GM19467 (cell line): ENCODE measurements around the gene SLC25A26.

Source experiments
- ATAC-seq: cut with Tn5 transposase; IDR thresholded peaks from one replicate; pipeline ENCODE4 v1.9.1; 2021; ENCODE audit warnings: mild to moderate bottlenecking, moderate library complexity; ENCODE audit not compliant: unreplicated experiment

The SLC25A26 gene, protein sequence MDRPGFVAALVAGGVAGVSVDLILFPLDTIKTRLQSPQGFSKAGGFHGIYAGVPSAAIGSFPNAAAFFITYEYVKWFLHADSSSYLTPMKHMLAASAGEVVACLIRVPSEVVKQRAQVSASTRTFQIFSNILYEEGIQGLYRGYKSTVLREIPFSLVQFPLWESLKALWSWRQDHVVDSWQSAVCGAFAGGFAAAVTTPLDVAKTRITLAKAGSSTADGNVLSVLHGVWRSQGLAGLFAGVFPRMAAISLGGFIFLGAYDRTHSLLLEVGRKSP

DNA sequence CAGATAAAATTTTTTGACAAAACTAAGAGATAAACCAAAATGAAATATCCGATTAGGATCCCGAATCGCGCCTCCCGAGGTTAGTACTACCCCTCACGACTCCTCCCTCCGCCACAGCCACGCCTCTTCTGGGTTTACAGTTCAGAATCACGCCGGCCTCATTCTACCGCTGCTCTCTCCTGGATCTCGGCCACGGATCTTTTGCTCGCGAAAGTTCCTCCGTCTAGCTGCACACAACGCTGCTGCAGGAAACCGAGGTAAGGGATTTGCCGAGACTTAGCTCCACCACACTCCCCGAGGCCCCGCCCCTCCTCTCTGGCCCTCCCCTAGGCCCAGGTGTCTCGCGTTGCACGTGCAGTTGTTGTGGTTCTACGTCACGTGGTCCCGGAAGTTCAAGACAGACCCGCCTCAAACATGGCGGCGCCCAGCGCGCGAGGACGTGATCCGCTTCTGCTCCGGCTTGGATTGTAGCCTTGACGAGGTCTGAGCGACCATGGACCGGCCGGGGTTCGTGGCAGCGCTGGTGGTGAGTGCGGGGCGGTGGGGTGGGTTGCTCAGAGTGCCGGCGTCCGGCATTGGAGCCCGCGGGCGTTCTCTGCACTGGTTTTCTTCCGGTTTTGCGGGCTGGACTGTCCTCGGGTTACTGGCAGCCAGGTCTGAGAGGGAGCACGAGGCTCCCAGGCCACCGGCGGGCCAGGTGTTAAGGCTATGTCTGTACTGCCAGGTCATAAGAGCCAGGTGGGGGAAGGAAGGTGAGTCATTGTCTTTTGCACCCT lies at the start of gene SLC25A26:
Gene SLC25A26, plus strand, starts transcription at position 400 of the 776 bp plus-strand sequence. Its CDS starts 94 bp downstream, at position 494.
- peak; percentile 100 for ATAC-seq

DNA sequence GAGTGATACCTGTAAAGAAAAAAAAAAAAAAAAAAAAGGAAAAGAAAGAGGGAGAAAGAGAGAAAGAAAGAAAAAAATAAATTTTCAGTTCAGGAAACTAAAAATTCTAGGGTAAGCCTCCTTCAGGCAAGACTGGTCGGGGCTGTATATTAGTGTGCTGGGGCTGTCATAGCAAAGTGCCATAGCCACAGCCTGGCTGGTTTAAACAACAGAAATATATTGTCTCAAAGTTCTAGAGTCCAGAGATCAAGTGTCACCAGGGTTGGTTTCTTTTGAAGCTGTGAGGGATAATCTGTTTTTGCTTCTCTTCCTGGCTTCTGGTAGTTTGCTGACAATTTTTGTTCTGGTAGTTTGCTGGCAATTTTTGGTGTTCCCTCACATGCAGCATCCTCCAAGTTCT lies 48.4 kb upstream of the SLC25A26 start:
- no peak for ATAC-seq

DNA sequence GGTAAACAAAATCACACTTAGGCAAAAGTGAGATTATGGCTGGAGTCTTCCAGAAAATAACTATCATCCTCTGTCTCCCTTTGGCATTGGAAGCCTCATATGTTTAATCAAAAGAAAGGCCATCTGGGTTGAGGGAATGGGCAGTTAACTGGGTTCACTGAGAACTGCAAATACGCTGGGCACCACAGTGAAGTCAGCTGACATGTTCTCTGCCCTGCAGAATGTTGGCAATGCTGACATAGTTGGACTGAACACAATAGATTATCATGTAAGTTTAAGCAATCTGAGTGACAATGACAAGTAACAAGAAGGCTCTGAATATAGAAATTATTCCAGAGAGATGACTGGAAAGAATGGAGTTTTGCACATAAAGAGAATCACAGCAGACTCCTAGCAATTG lies 43.8 kb upstream of the SLC25A26 start:
- no peak for ATAC-seq

DNA sequence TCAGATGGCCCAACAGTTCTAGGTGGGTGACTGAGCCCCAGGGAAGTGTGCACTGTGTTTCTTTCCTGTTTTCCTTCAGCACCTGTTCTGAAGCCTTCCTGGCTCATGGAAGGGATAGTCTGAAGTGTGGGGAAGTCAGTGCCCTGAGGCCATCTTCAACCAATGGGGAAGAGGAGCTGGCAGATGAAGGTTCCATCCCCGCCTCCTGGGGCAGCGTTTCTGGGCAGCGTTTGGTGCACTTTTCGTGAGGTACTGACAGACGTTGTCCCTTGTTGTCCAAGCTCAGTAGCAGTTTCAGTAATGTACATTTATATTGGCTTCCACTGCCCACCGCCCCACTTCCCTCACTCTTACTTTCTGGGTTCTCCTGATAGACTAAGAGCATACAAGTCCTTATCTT lies 42.6 kb upstream of the SLC25A26 start:
- ATAC-seq = no peak

DNA sequence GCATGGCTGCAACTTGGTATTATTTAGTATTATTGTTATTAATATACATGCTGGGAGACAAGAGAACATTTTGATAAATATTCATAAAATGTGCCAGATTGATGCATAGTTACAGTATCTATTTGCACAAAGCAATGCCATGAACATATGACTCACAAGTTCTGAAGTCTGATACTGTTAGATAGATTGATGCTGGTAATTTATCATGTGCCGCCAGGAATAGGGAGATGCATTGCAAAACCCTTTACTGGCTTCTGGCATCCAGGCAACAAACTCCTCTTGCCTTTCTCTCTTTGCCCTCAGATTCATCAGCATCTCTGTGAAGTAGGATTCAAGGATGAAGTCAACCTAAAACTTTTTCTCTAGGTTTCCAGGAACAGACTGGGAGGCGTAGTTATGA lies 41.0 kb upstream of the SLC25A26 start:
- no peak for ATAC-seq

DNA sequence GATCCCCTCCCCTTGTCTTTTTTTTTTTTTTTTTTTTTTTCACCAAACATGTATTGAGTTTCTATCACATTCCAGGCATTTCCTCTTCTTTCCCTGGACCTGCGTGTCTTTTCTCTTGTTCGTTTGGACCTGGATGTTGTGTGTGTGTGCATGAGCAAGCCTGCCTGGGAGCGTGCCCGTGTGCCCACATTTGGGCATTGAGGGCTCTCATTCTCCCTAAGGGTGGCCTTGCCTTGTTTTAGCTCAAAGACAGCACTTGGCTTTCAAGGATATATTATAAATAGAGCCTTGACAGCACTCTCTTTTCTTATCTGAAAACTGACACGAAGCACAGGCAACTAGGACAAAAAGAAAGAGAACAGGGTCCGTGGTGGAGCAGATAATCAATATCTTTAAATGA lies 39.0 kb upstream of the SLC25A26 start:
- ATAC-seq = no peak

DNA sequence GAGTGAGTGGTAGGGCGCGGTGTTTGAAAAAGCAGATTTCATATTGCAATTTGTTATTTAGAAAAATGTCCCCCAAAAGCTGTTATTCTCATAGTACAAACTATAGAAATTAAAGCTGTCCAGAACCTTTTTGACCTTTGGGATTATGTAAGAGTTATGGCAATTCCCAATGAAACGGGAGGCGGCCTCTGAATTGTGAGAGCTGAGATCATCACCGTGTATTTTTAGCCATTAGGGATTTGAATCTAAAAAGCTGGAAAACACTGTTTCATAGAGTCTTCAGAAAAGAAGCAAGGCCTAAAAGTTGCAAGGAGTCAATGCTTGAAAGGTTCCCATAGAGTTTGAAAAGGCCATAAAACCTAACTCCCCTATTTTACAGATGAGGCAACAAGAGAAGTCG lies 38.6 kb upstream of the SLC25A26 start:
- no peak for ATAC-seq

DNA sequence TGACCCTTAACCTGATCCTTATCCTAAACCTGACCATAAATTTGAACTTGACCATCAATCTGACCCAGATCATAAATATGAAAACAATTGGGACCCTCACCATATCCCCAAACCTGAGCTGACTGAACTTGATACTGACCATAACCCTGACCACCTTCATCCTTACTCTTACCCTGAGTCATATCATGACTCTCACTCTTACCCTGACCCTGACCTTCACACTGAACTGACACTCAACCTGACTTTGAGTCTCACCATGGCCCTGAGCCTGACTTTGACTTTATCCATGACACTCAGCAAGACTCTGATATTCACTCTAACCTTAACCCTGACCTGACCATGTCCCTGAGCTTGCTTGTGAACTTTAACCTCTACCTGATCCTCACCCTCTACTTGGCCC lies 34.3 kb upstream of the SLC25A26 start:
- ATAC-seq = no peak

DNA sequence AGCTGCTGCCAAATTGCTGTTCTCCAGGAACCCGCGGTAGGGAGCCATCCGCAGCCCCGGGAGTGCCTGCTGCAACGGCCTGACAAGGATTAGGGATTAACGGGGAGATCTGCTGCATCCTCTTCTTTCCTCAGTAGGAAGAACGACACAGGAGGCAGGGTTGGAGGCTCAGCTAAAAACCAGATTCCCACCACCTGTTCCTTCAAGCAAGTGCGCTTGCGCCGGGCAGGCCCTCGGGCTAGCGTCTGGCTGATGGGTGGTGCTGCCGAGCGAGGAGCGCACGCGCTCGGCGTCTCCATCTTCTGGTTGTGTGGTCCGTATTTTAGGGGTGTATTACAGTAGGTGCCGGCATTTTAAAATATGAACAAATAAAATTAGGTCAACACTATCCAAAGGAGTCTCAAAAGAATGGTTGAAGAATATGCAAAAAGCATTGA lies 25.4 kb upstream of the SLC25A26 start:
- no peak for ATAC-seq

DNA sequence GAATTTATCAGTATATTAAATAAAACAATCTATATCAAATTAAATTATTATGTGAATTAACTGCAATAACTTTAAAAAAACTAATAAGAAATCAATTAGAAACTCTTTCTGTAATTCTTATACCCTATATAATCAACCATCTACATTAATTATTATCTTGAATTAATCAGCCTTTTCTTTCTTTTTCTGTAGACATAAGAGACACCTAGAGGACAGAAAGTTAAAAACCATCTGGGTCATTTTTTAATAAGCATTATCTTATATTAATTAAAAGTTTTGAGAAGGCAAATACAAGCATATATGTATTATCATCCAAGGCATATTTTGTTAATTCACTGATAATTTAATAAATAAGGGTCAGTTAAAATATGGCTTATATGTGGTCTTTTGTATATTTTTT lies 24.2 kb upstream of the SLC25A26 start:
- no peak for ATAC-seq

DNA sequence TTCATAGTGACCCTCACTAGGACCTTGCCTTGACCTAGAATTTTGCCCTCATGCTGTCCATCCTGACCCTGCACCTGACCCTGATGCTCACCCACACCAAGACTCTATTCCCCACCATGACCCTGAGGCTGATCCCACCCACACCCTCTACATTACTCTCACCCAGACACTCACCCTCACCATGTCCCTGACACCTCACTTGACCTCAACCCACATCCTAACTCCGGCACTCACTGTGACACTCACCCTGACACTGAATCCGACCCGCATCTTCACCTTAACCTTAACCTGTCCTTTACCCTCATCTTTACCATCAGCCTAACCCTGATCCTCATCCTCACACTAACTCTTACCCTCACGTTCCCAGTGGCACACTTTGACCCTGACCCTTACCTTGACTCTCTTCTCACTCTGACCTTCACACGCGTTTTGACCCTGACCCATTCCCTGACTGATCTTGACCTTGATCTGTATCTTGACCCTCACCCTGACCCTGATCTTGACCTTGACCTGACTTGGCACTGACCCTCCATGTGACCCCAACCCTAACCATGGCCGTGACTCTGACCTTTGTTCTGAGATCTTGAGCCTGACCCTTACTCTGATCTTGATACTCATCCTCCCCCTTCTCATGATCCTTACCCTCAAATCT lies 22.2 kb upstream of the SLC25A26 start:
- no peak for ATAC-seq

DNA sequence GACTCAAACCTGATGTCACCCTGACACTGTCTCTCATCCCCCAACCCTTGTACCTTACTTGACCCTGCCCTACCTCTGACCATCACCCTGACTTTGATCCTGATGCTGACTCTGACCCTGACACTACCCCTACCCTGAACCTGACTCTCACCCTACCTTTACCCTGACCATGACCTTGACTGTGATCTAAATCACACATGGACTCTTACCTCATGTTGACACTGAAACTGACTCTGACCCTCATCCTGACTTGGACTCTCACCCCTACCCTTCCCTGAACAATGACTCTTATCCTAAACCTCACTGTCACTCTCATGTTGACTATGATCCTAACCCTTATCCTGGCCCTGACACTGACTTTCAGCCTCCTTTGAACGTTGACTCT lies 21.7 kb upstream of the SLC25A26 start:
- no peak for ATAC-seq

DNA sequence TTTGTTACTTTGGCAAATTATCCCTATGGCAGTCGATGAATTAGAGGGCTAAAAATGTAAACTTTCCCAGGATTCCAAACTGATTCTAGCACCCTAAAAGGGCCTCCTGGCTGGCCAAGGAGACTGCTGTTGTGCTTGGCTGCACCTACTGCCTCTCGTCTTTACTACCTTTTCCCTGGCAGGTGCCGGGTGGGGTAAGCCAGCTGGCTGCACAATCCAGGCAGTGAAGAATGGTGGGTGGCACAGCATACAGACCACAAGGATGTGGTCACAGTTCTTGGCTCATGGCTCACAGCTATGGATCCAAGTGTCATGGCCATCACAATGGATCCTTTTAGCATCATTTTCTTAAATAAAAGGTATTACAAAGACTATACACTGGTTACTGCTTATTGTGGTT lies 20.7 kb upstream of the SLC25A26 start:
- ATAC-seq = no peak

DNA sequence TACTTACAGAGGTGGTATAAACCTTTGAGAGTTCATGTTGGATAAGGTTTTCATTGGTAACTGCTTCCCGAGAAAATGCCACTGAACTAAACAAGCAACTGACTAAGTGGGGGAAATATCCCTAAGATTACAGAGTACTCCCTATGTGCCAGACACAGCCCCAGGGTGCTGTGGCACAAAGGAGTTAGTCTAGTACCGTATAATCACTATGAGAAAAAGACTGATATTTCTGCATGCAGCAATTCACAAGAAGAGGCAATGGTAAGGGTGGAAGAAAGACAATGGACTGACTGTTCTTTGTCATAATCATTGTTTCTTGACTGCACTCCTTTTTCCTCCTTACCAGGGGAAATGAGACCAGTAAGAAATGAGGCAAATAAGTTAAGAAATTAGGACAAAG lies 20.0 kb upstream of the SLC25A26 start:
- ATAC-seq = no peak

DNA sequence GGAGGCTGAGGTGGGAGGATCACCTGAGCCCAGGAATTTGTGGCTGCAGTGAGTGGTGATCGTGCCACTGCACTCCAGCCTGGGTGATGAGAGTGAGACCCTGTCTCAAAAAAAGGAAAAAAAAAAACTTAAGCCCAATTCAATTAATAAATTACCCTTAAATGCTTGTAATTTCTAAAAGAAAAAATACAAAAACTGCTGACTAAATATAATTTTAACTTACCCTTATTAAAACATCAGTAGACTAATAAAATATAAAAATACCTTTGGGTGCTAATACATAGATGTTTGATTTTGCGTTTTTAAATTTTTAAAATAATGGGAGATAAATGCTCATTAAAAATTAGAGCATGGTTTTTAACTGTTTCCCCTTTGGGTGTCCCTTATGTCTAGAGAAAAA lies 17.5 kb upstream of the SLC25A26 start:
- no peak for ATAC-seq

DNA sequence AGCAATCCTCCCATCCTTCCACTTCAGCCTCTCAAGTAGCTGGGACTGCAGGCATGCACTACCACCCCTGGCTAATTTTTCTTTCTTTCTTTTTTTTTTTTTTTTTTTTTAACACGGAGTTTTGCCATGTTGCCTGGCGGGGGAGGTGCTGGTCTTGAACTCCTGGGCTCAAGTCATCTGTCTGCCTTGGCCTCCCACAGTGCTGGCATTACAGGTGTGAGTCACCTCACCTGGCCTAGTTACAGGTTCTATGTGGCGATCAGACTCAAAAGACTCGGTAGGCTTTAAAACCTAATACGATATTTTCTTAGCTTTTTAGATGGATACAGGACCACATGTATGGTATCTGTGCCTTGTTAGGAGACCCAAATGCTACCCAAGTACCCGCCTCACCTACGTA lies 14.0 kb upstream of the SLC25A26 start:
- ATAC-seq = no peak

DNA sequence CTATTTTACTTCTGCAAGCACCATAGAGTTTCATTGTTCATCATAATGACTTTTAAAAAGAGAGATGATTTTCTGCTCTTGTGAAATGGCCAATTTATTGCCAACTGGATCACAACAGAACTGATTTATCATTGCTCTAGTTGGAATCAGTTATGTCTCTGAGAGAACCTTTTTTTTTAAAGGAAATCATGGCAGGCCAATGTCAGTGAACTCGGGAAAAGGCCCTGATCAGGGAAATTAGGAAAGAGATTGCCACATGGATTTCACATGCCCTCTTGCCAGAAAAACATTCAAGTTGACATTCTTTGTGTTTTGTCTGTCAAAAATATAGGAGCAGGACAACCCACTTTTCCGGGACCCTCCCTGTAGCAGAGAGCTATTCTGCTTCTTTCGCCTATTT lies 12.6 kb upstream of the SLC25A26 start:
- no peak for ATAC-seq

DNA sequence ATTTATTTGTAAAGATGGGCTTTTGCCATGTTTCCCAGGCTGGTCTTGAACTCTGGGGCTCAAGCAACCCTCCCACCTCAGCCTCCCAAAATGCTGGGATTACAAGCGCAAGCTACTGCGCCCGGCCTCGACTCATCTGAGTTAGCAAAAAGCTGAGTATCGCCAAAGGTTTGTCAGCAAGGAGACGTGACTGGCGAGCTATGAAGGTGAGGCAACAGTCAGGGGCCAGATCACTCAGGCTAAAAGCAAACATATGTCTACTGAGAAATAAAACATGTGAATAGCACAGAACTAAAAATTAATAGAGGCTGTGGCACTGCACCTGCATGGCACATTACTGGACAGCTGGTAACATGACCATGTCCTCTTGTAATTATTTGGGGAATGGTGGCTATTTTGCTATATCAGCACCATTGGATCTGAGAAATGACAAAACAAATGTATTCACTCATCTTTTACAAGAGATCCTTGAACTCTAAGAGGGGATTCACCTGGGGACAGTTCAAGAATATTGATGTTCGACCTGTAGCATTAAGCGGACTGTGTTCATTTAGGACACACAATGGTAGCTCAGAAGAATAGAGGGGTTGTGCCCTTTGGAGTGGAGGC lies 10.0 kb upstream of the SLC25A26 start:
- no peak for ATAC-seq

DNA sequence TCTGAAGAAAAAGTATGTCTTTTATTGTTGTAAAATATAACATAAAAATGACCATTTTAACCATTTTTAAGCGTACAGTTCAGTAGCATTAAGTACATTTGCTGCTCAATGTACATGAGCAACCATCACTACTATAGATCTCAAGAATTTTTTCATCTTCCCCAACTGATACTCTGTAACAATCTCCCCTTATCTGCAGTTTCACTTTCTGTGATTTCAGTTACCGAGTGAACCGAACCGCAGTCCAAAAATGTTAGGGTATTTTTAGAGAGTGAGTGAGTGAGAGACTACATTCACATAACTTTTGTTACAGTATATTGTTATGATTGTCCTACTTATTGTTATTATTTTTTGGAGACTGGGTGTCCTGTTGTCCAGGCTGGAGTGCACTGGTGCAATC lies 9.0 kb upstream of the SLC25A26 start:
- ATAC-seq = no peak

DNA sequence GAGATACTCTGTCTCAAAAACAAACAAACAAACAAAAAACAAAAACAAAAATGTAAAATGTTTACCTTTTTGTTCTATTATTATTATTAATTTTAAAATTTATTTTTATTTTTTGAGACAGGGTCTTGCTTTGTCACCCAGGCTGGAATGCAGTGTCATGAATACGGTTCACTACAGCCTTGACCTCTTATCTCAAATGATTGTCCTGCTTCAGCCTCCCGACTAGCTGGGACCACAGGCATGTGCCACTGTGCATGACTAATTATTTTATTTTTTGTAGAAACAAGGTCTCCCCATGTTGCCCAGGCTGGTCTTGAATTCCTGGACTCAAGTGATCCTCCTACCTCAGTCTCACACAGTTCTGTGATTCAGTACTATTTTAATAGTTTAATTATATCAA lies 5.7 kb upstream of the SLC25A26 start:
- ATAC-seq = no peak

DNA sequence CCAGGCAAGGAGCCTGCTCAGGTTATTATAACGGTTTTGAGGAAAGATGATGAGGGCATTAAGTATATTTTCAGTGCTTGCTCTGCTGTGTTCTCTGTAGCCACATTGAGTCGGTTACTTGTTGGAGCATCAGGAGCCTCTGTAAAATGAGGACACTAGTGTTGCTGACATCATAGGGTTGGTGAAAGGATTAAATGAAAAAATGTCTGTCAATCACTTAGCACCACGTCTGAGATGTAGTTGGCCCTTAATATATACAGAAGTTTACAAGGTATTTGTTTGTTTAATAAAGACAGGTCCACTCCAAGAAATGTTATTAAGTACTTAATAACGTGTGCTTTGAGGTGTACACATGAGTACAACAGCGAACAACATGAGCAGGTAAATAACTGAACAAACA lies 735 bp upstream of the SLC25A26 start:
- no peak for ATAC-seq

DNA sequence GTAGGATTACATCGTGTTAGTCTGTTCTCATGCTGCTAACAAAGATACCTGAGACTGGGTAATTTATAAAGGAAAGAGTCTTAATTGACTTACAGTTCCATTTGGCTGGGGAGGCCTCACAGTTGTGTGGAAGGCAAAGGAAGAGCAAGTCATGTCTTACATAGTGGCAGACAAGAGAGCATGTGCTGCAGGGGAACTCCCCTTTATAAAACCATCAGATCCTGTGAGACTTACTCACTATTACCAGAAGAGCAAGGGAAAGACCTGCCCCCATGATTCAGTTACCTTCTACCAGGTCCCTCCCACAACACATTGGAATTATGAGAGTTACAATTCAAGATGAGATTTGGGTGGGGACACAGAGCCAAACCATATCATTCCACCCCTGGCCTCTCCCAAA lies 3.4 kb downstream of the SLC25A26 start:
- ATAC-seq = no peak
